SU-DHL-6 (cell line): ENCODE results near the gene SYT8.

Experiments
- H2AFZ ChIP-seq: fragments of 200-600 bp; sonication (generic); 2 replicates; pipeline ENCODE4 v1.6.1; 2014; ENCODE audit warnings: low read depth, mild to moderate bottlenecking, moderate library complexity, mixed read lengths, antibody characterized with exemption, low read length; ENCODE audit not compliant: severe bottlenecking
- H3F3A ChIP-seq: fragments of 200-600 bp; shearing (Covaris generic); 2 replicates; pipeline ENCODE4 v1.6.0; 2016; ENCODE audit warnings: antibody characterized with exemption, mild to moderate bottlenecking; ENCODE audit not compliant: insufficient read depth
- H3K27ac ChIP-seq: fragments of 200-600 bp; sonication (generic); 2 replicates; pipeline ENCODE4 v1.5.1; 2016; ENCODE audit warnings: low read depth, mild to moderate bottlenecking, low read length, moderate library complexity, mixed read lengths
- H3K27me3 ChIP-seq: fragments of 200-600 bp; sonication (generic), shearing (Covaris generic); 2 replicates; pipeline ENCODE4 v1.6.0; 2014; ENCODE audit warnings: mild to moderate bottlenecking, low read length
- H3K36me3 ChIP-seq: fragments of 200-600 bp; sonication (generic); 2 replicates; pipeline ENCODE4 v1.6.1; 2014; ENCODE audit warnings: mild to moderate bottlenecking, low read length, mixed read lengths
- H3K4me2 ChIP-seq: fragments of 300-600, 200-600 bp; shearing (Covaris generic), sonication (generic); 2 replicates; pipeline ENCODE4 v1.6.0; 2014; ENCODE audit warnings: low read length, low read depth, mild to moderate bottlenecking; ENCODE audit not compliant: poor library complexity, severe bottlenecking
- H3K4me3 ChIP-seq: fragments of 200-600 bp; sonication (generic); 2 replicates; pipeline ENCODE4 v1.5.1; 2014; ENCODE audit warnings: antibody characterized with exemption, low read length, mild to moderate bottlenecking, mixed read lengths; ENCODE audit not compliant: insufficient read depth, poor library complexity, severe bottlenecking
- H3K79me2 ChIP-seq: fragments of 200-600 bp; sonication (generic); 2 replicates; pipeline ENCODE4 v1.6.1; 2014; ENCODE audit warnings: mild to moderate bottlenecking, low read length, moderate library complexity; ENCODE audit not compliant: insufficient read depth
- H3K9ac ChIP-seq: fragments of 200-600 bp; sonication (generic); 2 replicates; pipeline ENCODE4 v1.7.0; 2014; ENCODE audit warnings: mild to moderate bottlenecking, low read length
- H3K9me2 ChIP-seq: fragments of 200-600 bp; sonication (generic); replicated peaks from 2 replicates; pipeline ENCODE4 v1.6.1; 2014; ENCODE audit warnings: low read length; ENCODE audit not compliant: insufficient read depth
- H3K9me3 ChIP-seq: fragments of 200-600 bp; sonication (generic); 2 replicates; pipeline ENCODE4 v1.6.1; 2014; ENCODE audit warnings: low read length, mixed read lengths; ENCODE audit not compliant: insufficient read depth
- H4K20me1 ChIP-seq: fragments of 200-600 bp; sonication (generic); 2 replicates; pipeline ENCODE4 v1.6.1; 2014; ENCODE audit warnings: low read depth, mild to moderate bottlenecking, antibody characterized with exemption, low read length, moderate library complexity, mixed read lengths
- CTCF ChIP-seq: fragments of 200-600 bp; sonication (generic); IDR thresholded peaks from one replicate; pipeline ENCODE4 v1.5.1; 2017; ENCODE audit warnings: antibody characterized with exemption, mild to moderate bottlenecking, low read length, moderate library complexity; ENCODE audit not compliant: insufficient read depth, poor library complexity, severe bottlenecking
- EZH2phosphoT487 ChIP-seq: fragments of 200-600 bp; sonication (generic), shearing (Covaris generic); conservative IDR thresholded peaks from 2 replicates; pipeline ENCODE4 v1.6.1; 2018; ENCODE audit warnings: mild to moderate bottlenecking, antibody characterized with exemption, low read length, moderate library complexity, mixed read lengths

Gene SYT8

DNA sequence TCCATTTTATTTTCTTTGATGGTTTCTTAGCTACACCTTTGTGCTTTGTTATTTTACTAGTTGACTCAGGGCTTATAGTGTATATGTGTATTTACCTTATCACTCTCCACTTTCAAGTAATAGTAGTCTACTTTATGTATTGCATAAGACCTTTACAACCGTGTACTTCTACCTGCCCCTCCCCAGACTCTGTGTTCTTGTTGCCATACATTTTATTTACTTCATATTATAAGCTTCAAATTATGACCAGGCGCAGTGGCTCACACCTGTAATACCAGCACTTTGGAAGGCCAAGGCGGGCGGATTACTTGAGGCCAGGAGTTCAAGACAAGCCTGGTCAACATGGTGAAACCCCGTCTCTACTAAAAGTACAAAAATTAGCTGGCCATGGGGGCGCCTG is 42.9 kb upstream of the SYT8 start:
- TF ChIP-seq EZH2phosphoT487 = no peak
- TF ChIP-seq CTCF = no peak
- Histone ChIP-seq H3K9me3 (no peaks in the 10 kb centered on the region), H3K9me2 (no peaks in the 10 kb centered on the region), H2AFZ (no peak overlapping the region), H3K27ac (no peak overlapping the region), H3K27me3 (no peaks in the 10 kb centered on the region), H3F3A (no peaks in the 10 kb centered on the region), H3K4me3 (no peak overlapping the region), H3K36me3 (no peaks in the 10 kb centered on the region), H3K4me2 (no peak overlapping the region), H4K20me1 (peaks cover 5% of the 10 kb centered on the region; the same call in 1 of the 2 replicates), H3K79me2 (no peaks in the 10 kb centered on the region), H3K9ac (no peak overlapping the region)

DNA sequence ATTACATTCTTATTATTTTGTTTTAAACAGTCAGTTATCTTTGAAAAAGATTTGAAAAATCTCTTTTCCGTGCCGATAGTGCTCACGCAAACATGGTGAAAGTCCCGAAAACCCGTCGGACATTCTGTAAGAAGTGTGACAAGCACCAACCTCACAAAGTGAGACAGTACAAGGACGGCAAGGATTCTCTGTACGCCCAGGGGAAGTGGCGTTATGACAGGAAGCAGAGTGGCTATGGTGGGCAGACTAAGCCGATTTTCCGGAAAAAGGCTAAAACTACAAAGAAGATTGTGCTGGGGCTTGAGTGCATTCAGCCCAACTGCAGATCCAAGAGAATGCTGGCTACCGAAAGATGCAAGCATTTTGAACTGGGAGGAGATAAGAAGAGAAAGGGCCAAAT is 42.3 kb upstream of the SYT8 start:
- Histone ChIP-seq H3K9me3 (no peaks in the 10 kb centered on the region), H3K27ac (no peak overlapping the region), H3K79me2 (no peaks in the 10 kb centered on the region), H3K27me3 (no peaks in the 10 kb centered on the region), H3K9ac (no peak overlapping the region), H2AFZ (no peak overlapping the region), H3F3A (no peaks in the 10 kb centered on the region), H4K20me1 (peaks cover 5% of the 10 kb centered on the region; the same call in 1 of the 2 replicates), H3K4me3 (no peak overlapping the region), H3K9me2 (no peaks in the 10 kb centered on the region), H3K4me2 (no peak overlapping the region), H3K36me3 (no peaks in the 10 kb centered on the region)
- TF ChIP-seq CTCF = no peak
- no peak for TF ChIP-seq EZH2phosphoT487

DNA sequence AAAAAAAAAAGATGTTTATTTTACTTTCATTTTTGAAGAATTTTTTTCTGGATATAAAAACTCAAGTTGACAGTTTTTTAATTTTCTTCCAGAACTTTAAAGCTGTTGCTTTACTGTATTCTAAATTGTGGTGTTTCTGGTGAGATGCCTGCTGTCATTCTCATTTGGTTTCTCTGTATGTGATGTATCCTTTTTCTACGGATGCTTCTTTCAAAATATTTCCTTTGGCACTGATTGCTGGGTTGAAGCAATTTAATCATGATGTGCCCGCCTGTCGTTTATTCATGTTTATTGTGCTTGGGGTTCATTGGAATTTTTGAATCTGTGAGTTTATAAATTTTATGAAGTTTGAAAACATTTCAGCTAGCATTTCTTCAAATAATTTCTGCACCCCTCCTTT is 41.7 kb upstream of the SYT8 start:
- TF ChIP-seq EZH2phosphoT487 (no peak), CTCF (no peak)
- Histone ChIP-seq H3F3A (no peaks in the 10 kb centered on the region), H3K9ac (no peak overlapping the region), H2AFZ (no peak overlapping the region), H4K20me1 (peaks cover 5% of the 10 kb centered on the region; the same call in 1 of the 2 replicates), H3K9me2 (no peaks in the 10 kb centered on the region), H3K9me3 (no peaks in the 10 kb centered on the region), H3K27ac (no peak overlapping the region), H3K36me3 (no peaks in the 10 kb centered on the region), H3K4me2 (no peak overlapping the region), H3K4me3 (no peak overlapping the region), H3K79me2 (no peaks in the 10 kb centered on the region), H3K27me3 (no peaks in the 10 kb centered on the region)
